K562 (cell line): Measurements from ENCODE around the gene G6PC1. TPM values are rescaled to one million over a fixed set of nuclear protein-coding genes. Genes with fewer than 3 reads are reported as not detected.
A peak's percentile ranks its signal among the peaks of the same experiment; 100 is the strongest.

Source experiments
- ATAC-seq: fragments of 200-7000 bp; cut with Tn5 transposase; 3 replicates; pipeline ENCODE4 v1.9.1; 2020; ENCODE audit warnings: moderate library complexity
- BruUV-seq: library from RNA; stranded (reverse); fragments of 400-500 nt; replicated peaks from 2 replicates; lab custom pipeline; 2021; lab: Mats Ljungman, UMichigan
- CTCF ChIA-PET: fragments of 300-600 bp; formaldehyde crosslinking; extraction: SDS; loops from one replicate; lab custom pipeline; 2021; ENCODE audit warnings: low intra/inter-chr PET ratio; lab: Yijun Ruan, JAX
- POLR2A ChIA-PET: fragments of 300-600, 350-650 bp; sonication (Branson Sonifier 250); formaldehyde crosslinking; extraction: SDS; loops from one replicate; lab custom pipeline; 2021; ENCODE audit warnings: antibody characterized with exemption, inconsistent platforms; lab: Yijun Ruan, JAX
- DNase-seq, 4 experiments: peaks; one replicate each; pipeline versions ENCODE4 v3.0.0 to v3.0.0-alpha.2; 2011 to 2018; ENCODE audit warnings: low spot score in 3 of 4, mixed read lengths in 3 of 4; ENCODE audit errors: extremely low read depth in 1 of 4
- FAIRE-seq: peaks from 2 replicates; lab custom pipeline; 2011; peaks lifted over from hg19 to GRCh38; lab: Jason Lieb, UNC
- H2AFZ ChIP-seq: 2 replicates; pipeline ENCODE4 v1.6.0; 2011; ENCODE audit warnings: low read depth, low read length, control low read depth, inconsistent platforms
- H3K27ac ChIP-seq: fragments of 200-600 bp; 3 replicates; pipeline ENCODE4 v1.8.0; 2011; ENCODE audit warnings: low read depth, mild to moderate bottlenecking, control low read depth, inconsistent platforms, low read length, moderate library complexity, mixed read lengths; ENCODE audit errors: extremely low read depth
- H3K27me3 ChIP-seq, 2 experiments: fragments of 300-600 bp in 1 of 2; 2 replicates in 1 of 2; 3 replicates in 1 of 2; pipeline versions ENCODE4 v1.6.0 to v1.8.0; 2011; ENCODE audit warnings: inconsistent platforms in 2 of 2, low read length in 2 of 2, mild to moderate bottlenecking in 1 of 2, mixed read lengths in 1 of 2, moderate library complexity in 1 of 2; ENCODE audit not compliant: control insufficient read depth in 2 of 2, insufficient read depth in 2 of 2
- H3K36me3 ChIP-seq: fragments of 300-600 bp; 3 replicates; pipeline ENCODE4 v1.8.0; 2011; ENCODE audit warnings: mild to moderate bottlenecking, low read length, inconsistent platforms; ENCODE audit not compliant: control insufficient read depth, insufficient read depth
- H3K4me1 ChIP-seq, 2 experiments: fragments of 200-600 bp in 1 of 2; replicated peaks in 1 of 2; 2 replicates in 1 of 2; 3 replicates in 1 of 2; pipeline versions ENCODE4 v1.5.1 to v1.8.0; 2011; ENCODE audit warnings: inconsistent platforms in 2 of 2, low read length in 2 of 2, mild to moderate bottlenecking in 1 of 2, mixed read lengths in 1 of 2, moderate library complexity in 1 of 2; ENCODE audit not compliant: control insufficient read depth in 2 of 2, insufficient read depth in 2 of 2
- H3K4me2 ChIP-seq: 2 replicates; pipeline ENCODE4 v1.6.1; 2011; ENCODE audit warnings: low read length, control low read depth, inconsistent platforms, mixed read lengths; ENCODE audit not compliant: insufficient read depth
- H3K4me3 ChIP-seq: fragments of 200-600 bp; sonication (generic), shearing (Covaris generic); 2 replicates; pipeline ENCODE4 v1.5.1; 2016; ENCODE audit warnings: control low read depth, inconsistent platforms
- H3K79me2 ChIP-seq: fragments of 200-600 bp; 3 replicates; pipeline ENCODE4 v1.8.0; 2011; ENCODE audit warnings: low read length, inconsistent platforms; ENCODE audit not compliant: control insufficient read depth, insufficient read depth
- H3K9ac ChIP-seq, 2 experiments: 2 replicates each; pipeline versions ENCODE4 v1.6.0 to v1.6.1; 2011; ENCODE audit warnings: low read depth in 2 of 2, low read length in 2 of 2, control low read depth in 1 of 2, inconsistent platforms in 1 of 2, mild to moderate bottlenecking in 1 of 2, mixed read lengths in 1 of 2; ENCODE audit not compliant: insufficient read depth in 1 of 2
- H3K9me1 ChIP-seq: one replicate; pipeline ENCODE4 v1.6.0; 2011; ENCODE audit warnings: inconsistent platforms, mild to moderate bottlenecking, low read length, moderate library complexity; ENCODE audit not compliant: control insufficient read depth, insufficient read depth
- H3K9me3 ChIP-seq: replicated peaks from 2 replicates; pipeline ENCODE4 v1.5.1; 2011; ENCODE audit warnings: low read depth, low read length, inconsistent platforms; ENCODE audit not compliant: control insufficient read depth, insufficient read depth
- H4K20me1 ChIP-seq: replicated peaks from 2 replicates; pipeline ENCODE4 v1.6.1; 2011; ENCODE audit warnings: low read length, inconsistent platforms, mixed read lengths; ENCODE audit not compliant: control insufficient read depth, insufficient read depth
- ARID2 ChIP-seq: fragments of 450-650 bp; IDR thresholded peaks from 2 replicates; pipeline ENCODE4 v1.6.1; 2017; ENCODE audit warnings: antibody characterized with exemption, mild to moderate bottlenecking
- BCL6 ChIP-seq: fragments of 250-450 bp; sonication (Bioruptor Pico); IDR thresholded peaks from 2 replicates; pipeline ENCODE4 v1.4.0; 2020
- HEY1 ChIP-seq: fragments of 250-450 bp; sonication (Bioruptor Pico); IDR thresholded peaks from 2 replicates; pipeline ENCODE4 v1.5.0; 2020; ENCODE audit warnings: mild to moderate bottlenecking, moderate library complexity, borderline replicate concordance
- HMBOX1 ChIP-seq: sonication (generic); IDR thresholded peaks from 2 replicates; pipeline ENCODE4 v1.6.1; 2016
- KLF6 ChIP-seq: fragments of 250-450 bp; sonication (Bioruptor Pico); IDR thresholded peaks from 2 replicates; pipeline ENCODE4 v1.4.0; 2020; ENCODE audit warnings: mild to moderate bottlenecking, moderate library complexity, borderline replicate concordance
- L3MBTL2 ChIP-seq: fragments of 450-650 bp; IDR thresholded peaks from 2 replicates; pipeline ENCODE4 v1.6.1; 2016; ENCODE audit warnings: mild to moderate bottlenecking, moderate library complexity
- MBD1 ChIP-seq: fragments of 250-450 bp; sonication (Bioruptor Pico); IDR thresholded peaks from 2 replicates; pipeline ENCODE4 v1.8.0; 2022; ENCODE audit warnings: inconsistent platforms
- MCM7 ChIP-seq, 2 experiments: fragments of 450-650 bp; IDR thresholded peaks; 2 replicates each; pipeline ENCODE4 v1.6.1; 2016 to 2018
- PML ChIP-seq: IDR thresholded peaks from 2 replicates; pipeline ENCODE4 v1.6.1; 2012; ENCODE audit warnings: low read length, inconsistent platforms
- PRPF4 ChIP-seq: fragments of 200-400 bp; formaldehyde crosslinking; IDR thresholded peaks from one replicate; pipeline ENCODE4 v1.6.1; 2017; ENCODE audit warnings: low read length, low read depth, mild to moderate bottlenecking; ENCODE audit not compliant: insufficient read depth, poor library complexity, severe bottlenecking
- RBM39 ChIP-seq: fragments of 200-400 bp; formaldehyde crosslinking; optimal IDR thresholded peaks from 2 replicates; pipeline ENCODE3; 2018; ENCODE audit warnings: low read depth, low read length
- SMAD4 ChIP-seq: fragments of 250-450 bp; sonication (Bioruptor Pico); conservative IDR thresholded peaks from 2 replicates; pipeline ENCODE4 v1.8.0; 2021; ENCODE audit warnings: inconsistent platforms, mild to moderate bottlenecking, moderate library complexity
- ZFP91 ChIP-seq: sonication (generic); formaldehyde crosslinking; IDR thresholded peaks from 2 replicates; pipeline ENCODE4 v1.8.0; 2022; ENCODE audit warnings: mild to moderate bottlenecking, missing genetic modification reagents
- ZNF121 ChIP-seq: sonication (generic); formaldehyde crosslinking; conservative IDR thresholded peaks from 2 replicates; pipeline ENCODE4 v1.8.0; 2022; ENCODE audit warnings: missing genetic modification reagents
- ZNF146 ChIP-seq: IDR thresholded peaks from one replicate; pipeline ENCODE4 v1.6.1; 2018; ENCODE audit warnings: missing compliant biosample characterization; ENCODE audit not compliant: unreplicated experiment
- ZNF766 ChIP-seq: fragments of 200-800 bp; sonication (Bioruptor generic); conservative IDR thresholded peaks from 2 replicates; pipeline ENCODE4 v1.6.1; 2016; ENCODE audit warnings: missing genetic modification characterization, missing compliant biosample characterization
- WGBS: fragments of 100-300 bp; shearing (Covaris generic); methylation state at CpG from one replicate; pipeline ENCODE4 v1.1.6; 2016; ENCODE audit warnings: low coverage, mixed read lengths; ENCODE audit not compliant: insufficient coverage; ENCODE audit errors: missing lambda C conversion rate; 5-methylcytosine and 5-hydroxymethylcytosine counted together
- in situ Hi-C: fragments of 300-500 bp; cut with MboI; formaldehyde crosslinking; loops from 4 replicates; pipeline ENCODE4 v1.15.0; 2018; ENCODE audit warnings: inconsistent platforms, mixed read lengths
- intact Hi-C: fragments of 100-400 bp; cut with micrococcal nuclease; formaldehyde crosslinking; loops from 2 replicates; pipeline ENCODE4 v1.14.2; 2022
- polyA plus RNA-seq, 8 experiments: library from polyadenylated mRNA; depleted of rRNA in 4 of 8; stranded (reverse) in 5 of 8; unstranded in 3 of 8; fragments of >200 nt; fragmentation: Nextera tagmentation in 2 of 8; fragmentation: Illumina TruSeq in 1 of 8; extraction: Ambion mirVana in 2 of 8; extraction: Trizol in 1 of 8; gene quantifications; 2 replicates each; pipeline versions ENCODE4 v1.2.1 to v1.2.3, GENCODE V29; 2011 to 2014; ENCODE audit warnings: inconsistent platforms in 1 of 8, missing spikeins in 1 of 8
- total RNA-seq, 7 experiments: library from RNA; depleted of rRNA in 6 of 7; stranded (reverse); fragments of >200 nt in 6 of 7; fragmentation: Illumina TruSeq in 2 of 7; extraction: Trizol in 2 of 7; gene quantifications; 2 replicates each; pipeline versions ENCODE4 v1.2.1 to v1.2.3, GENCODE V29; 2011 to 2021; ENCODE audit warnings: low replicate concordance in 1 of 7

G6PC1 gene
- total and polyA plus RNA-seq, 9 of the 15 experiments (the other 6 are each of a cell fraction or from before 2014, with no cell fraction given), result not detected

GRCh38 chr17:42868338-42868737 lies 32.3 kb upstream of the G6PC1 start:
- no peak for DNase-seq
- no peak overlapping the region for H2AFZ ChIP-seq
- CTCF ChIA-PET, result no interaction called here
- FAIRE-seq, result no peak
- in situ Hi-C loops (no loop called here), intact Hi-C loops (no loop called here)
- TF ChIP-seq BCL6 (CRISPR knock-in tag), result no peak
- TF ChIP-seq ZNF121 (CRISPR knock-in tag), result no peak
- TF ChIP-seq ZNF766 (CRISPR knock-in tag), result no peak
- TF ChIP-seq MBD1 (CRISPR knock-in tag), result no peak
- TF ChIP-seq HMBOX1, result no peak
- no peak for TF ChIP-seq SMAD4
- TF ChIP-seq L3MBTL2, result no peak
- no peak for TF ChIP-seq PML
- no peak for TF ChIP-seq MCM7 (IDR thresholded peaks at IDR 0.05)
- no peak for TF ChIP-seq HEY1 (CRISPR knock-in tag)
- no peak for TF ChIP-seq ZNF146 (CRISPR knock-in tag)
- TF ChIP-seq ARID2, result no peak
- no peak for TF ChIP-seq KLF6 (CRISPR knock-in tag)
- no peak for TF ChIP-seq ZFP91
- no peak for TF ChIP-seq RBM39
- no peak for TF ChIP-seq PRPF4
- 0 out of 4 replicates have a peak overlapping the region, but pooled peaks of 1 of the 2 experiments have one; percentile 26 for H3K9ac ChIP-seq
- WGBS, result 42% methylated on average over 12 of the region's 12 CpGs
- H3K27me3 ChIP-seq, result peaks cover 34 to 58% of the 10 kb centered on the region in 2 experiments
- no peak overlapping the region for H3K4me2 ChIP-seq
- no peak overlapping the region for H3K27ac ChIP-seq
- BruUV-seq, result no TSS peak
- no peaks in the 10 kb centered on the region for H3K9me3 ChIP-seq
- H3K79me2 ChIP-seq, result no peaks in the 10 kb centered on the region
- H4K20me1 ChIP-seq, result 0 out of 2 replicates have a peak, but pooled peaks cover 3% of the 10 kb centered on the region
- POLR2A ChIA-PET, result no interaction called here
- ATAC-seq, result no peak
- H3K36me3 ChIP-seq, result no peaks in the 10 kb centered on the region
- H3K4me1 ChIP-seq, result peaks cover 0 to 11% of the 10 kb centered on the region in 2 experiments; a peak in 1 of 5 replicates
- no peaks in the 10 kb centered on the region for H3K9me1 ChIP-seq
- no peak overlapping the region for H3K4me3 ChIP-seq
